ENCODE data around the gene RASD2.

RASD2 gene

DNA sequence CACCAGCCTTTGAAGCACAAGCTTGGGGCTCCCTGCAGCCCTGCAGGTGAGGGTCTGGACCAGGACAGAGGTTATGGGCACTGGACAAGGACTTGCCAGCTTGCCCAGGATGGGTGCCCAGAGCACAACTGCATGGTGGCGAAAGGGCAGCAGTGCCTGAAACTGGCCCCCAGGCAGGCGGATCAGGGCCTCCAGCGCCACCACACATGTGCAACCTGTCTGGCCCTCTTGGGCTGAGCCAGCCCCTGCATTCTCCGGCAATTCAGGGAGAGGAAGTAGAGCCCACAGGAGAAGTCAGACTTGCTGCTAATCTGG, 57.7 kb downstream of the RASD2 start:
- TF ChIP-seq FOXP2 (optimal IDR thresholded peaks at IDR 0.05; ENCODE audit: borderline replicate concordance, extremely low read depth, extremely low read length, insufficient read depth) = no peak
- TF ChIP-seq SIN3A (IDR thresholded peaks at IDR 0.05; ENCODE audit: borderline replicate concordance, insufficient read depth, low read length) = no peak
- TF ChIP-seq TAF1 (IDR thresholded peaks at IDR 0.05; ENCODE audit: borderline replicate concordance, insufficient read depth, low read length) = no peak
- no peak for TF ChIP-seq POLR2AphosphoS5 (IDR thresholded peaks at IDR 0.05; ENCODE audit: low read depth, low read length)
- no peak for TF ChIP-seq REST (IDR thresholded peaks at IDR 0.05; ENCODE audit: insufficient read depth in 1 of 2, low read depth in 2 of 2, low read length in 2 of 2)

DNA sequence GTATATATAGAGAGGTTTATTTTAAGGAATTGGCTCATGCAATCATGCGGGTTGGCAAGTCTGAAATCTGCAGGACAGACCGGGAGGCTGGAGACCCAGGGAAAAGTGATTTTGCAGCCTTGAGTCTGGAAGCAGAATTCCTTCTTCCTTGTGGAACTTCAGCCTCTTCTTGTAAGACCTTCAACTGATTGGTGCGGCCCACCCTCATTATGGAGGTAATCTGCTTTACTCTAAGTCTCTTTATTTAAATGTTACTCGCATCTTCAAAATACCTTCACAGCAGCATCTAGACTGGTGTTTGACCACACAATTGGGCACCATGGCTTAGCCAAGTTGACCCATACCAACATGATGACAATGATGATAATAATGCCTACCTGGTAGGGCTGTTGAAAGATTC, 58.7 kb downstream of the RASD2 start:
- TF ChIP-seq REST (IDR thresholded peaks at IDR 0.05; ENCODE audit: insufficient read depth in 1 of 2, low read depth in 2 of 2, low read length in 2 of 2) (no peak), POLR2AphosphoS5 (IDR thresholded peaks at IDR 0.05; ENCODE audit: low read depth, low read length) (no peak), SIN3A (IDR thresholded peaks at IDR 0.05; ENCODE audit: borderline replicate concordance, insufficient read depth, low read length) (no peak), FOXP2 (optimal IDR thresholded peaks at IDR 0.05; ENCODE audit: borderline replicate concordance, extremely low read depth, extremely low read length, insufficient read depth) (no peak)

DNA sequence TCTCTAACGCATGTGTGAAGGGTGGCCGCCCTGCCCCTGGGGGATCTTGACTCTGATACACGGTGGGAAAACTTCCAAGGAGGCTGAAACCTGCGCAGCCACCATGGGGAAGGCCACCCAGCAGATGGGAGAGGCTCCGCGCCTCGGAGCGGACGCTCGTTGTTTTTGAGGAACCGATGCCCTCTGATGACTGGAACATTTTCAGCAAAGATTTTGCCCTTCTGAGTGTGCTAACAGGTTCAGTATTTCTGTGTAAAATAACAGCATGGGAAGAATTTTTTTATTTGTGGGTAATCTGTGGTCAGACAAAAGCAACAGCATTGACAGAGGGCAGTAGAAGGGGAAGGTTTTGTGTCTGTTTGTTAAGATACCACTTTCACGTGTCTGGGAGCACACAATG, 59.8 kb downstream of the RASD2 start:
- TF ChIP-seq POLR2AphosphoS5 (IDR thresholded peaks at IDR 0.05; ENCODE audit: low read depth, low read length) (no peak), REST (IDR thresholded peaks at IDR 0.05; ENCODE audit: insufficient read depth in 1 of 2, low read depth in 2 of 2, low read length in 2 of 2) (no peak), TAF1 (IDR thresholded peaks at IDR 0.05; ENCODE audit: borderline replicate concordance, insufficient read depth, low read length) (no peak), SIN3A (IDR thresholded peaks at IDR 0.05; ENCODE audit: borderline replicate concordance, insufficient read depth, low read length) (no peak), FOXP2 (optimal IDR thresholded peaks at IDR 0.05; ENCODE audit: borderline replicate concordance, extremely low read depth, extremely low read length, insufficient read depth) (no peak)

GRCh38 chr22:35601013-35601580, 60.5 kb downstream of the RASD2 start:
- TF ChIP-seq REST (IDR thresholded peaks at IDR 0.05; ENCODE audit: insufficient read depth in 1 of 2, low read depth in 2 of 2, low read length in 2 of 2) (no peak), FOXP2 (optimal IDR thresholded peaks at IDR 0.05; ENCODE audit: borderline replicate concordance, extremely low read depth, extremely low read length, insufficient read depth) (no peak), TAF1 (IDR thresholded peaks at IDR 0.05; ENCODE audit: borderline replicate concordance, insufficient read depth, low read length) (no peak), SIN3A (IDR thresholded peaks at IDR 0.05; ENCODE audit: borderline replicate concordance, insufficient read depth, low read length) (no peak), POLR2AphosphoS5 (IDR thresholded peaks at IDR 0.05; ENCODE audit: low read depth, low read length) (no peak)
